Measurements from ENCODE around the gene PRUNE1.

Gene PRUNE1

GRCh38 chr1:150979092-150980056, 28.9 kb upstream of the PRUNE1 start:
- FAIRE-seq, result peak; percentile 95

- no peak for FAIRE-seq
Observed at GRCh38 chr1:150981177-150981804, 27.0 kb upstream of the PRUNE1 start.

- FAIRE-seq, result no peak
Observed at GRCh38 chr1:150981805-150982712, 26.2 kb upstream of the PRUNE1 start, which contains the start of gene ANXA9. Gene ANXA9 (plus strand): TSS chr1:150982292. CDS start chr1:150983106, 814 bp downstream.

- no peak for FAIRE-seq
Observed at GRCh38 chr1:150985179-150985825, 22.9 kb upstream of the PRUNE1 start.

GRCh38 chr1:150987924-150988323, 20.3 kb upstream of the PRUNE1 start:
- no peak for FAIRE-seq

- no peak for FAIRE-seq
Observed at GRCh38 chr1:150992626-150993025, 15.6 kb upstream of the PRUNE1 start.

- no peak for FAIRE-seq
Observed at GRCh38 chr1:150994248-150994647, 14.0 kb upstream of the PRUNE1 start.

GRCh38 chr1:150995460-150995859, 12.8 kb upstream of the PRUNE1 start:
- no peak for FAIRE-seq

GRCh38 chr1:150995896-150996295, 12.4 kb upstream of the PRUNE1 start:
- FAIRE-seq, result peak; percentile 36

GRCh38 chr1:150997126-150997872, 10.9 kb upstream of the PRUNE1 start:
- no peak for FAIRE-seq

- no peak for FAIRE-seq
Observed at GRCh38 chr1:150997949-150998348, 10.3 kb upstream of the PRUNE1 start.

GRCh38 chr1:150999051-150999674, 9.1 kb upstream of the PRUNE1 start:
- no peak for FAIRE-seq

GRCh38 chr1:150999926-151000325, 8.3 kb upstream of the PRUNE1 start:
- FAIRE-seq, result no peak

- no peak for FAIRE-seq
Observed at GRCh38 chr1:151000408-151000807, 7.8 kb upstream of the PRUNE1 start.

- FAIRE-seq, result no peak
Observed at GRCh38 chr1:151001602-151002001, 6.6 kb upstream of the PRUNE1 start.

GRCh38 chr1:151002051-151002450, 6.2 kb upstream of the PRUNE1 start:
- FAIRE-seq, result no peak

GRCh38 chr1:151002611-151003010, 5.6 kb upstream of the PRUNE1 start:
- no peak for FAIRE-seq

GRCh38 chr1:151003180-151003579, 5.1 kb upstream of the PRUNE1 start:
- no peak for FAIRE-seq

GRCh38 chr1:151005729-151006319, 2.4 kb upstream of the PRUNE1 start:
- FAIRE-seq, result no peak

- peak; percentile 86 for FAIRE-seq
Observed at GRCh38 chr1:151006327-151007052, 1.8 kb upstream of the PRUNE1 start, which contains the start of gene MINDY1. Gene MINDY1 (minus strand): TSS chr1:151006902. CDS start chr1:151002617, 4,285 bp downstream.

Data from G401.6 (cell line).